Motor neuron (in vitro differentiated cells): ENCODE measurements around the gene TSPAN19. TPM values are rescaled to one million over a fixed set of nuclear protein-coding genes. Genes with fewer than 3 reads are reported as not detected.

Experiments
- total RNA-seq, 8 experiments: library from RNA; unstranded; fragments of 300-600 nt; gene quantifications; 2 replicates each; pipeline versions ENCODE4 v1.2.3 to v1.2.4, GENCODE V29; 2022

The TSPAN19 gene
- total RNA-seq, 8 experiments from 2014 or later, result 0.62 to 3.1 (median 1.0) TPM; not detected in 3

Other genes with a start within 250 kb of the TSPAN19 start
- 10 to 100 TPM in 6 of 8 experiments, 1 to 10 TPM in 1, under 1 TPM in 1; 0.92 to 45.4 (median 24.4) TPM for gene SLC6A15, start 123.5 kb downstream of the TSPAN19 start, total RNA-seq
- 10 to 100 TPM in 1 of 8 experiments, 1 to 10 TPM in 5, under 1 TPM in 2; 0.15 to 34.1 (median 3.6) TPM for gene LRRIQ1, start 74 bp upstream of the TSPAN19 start, total RNA-seq
- gene ALX1, start 243.9 kb upstream of the TSPAN19 start, total RNA-seq, result 1 to 10 TPM in 4 of 8 experiments, not detected in 4; 3.8 to 9.6 (median 5.8) TPM